ENCODE results near the gene MINDY4.

The MINDY4 gene

DNA sequence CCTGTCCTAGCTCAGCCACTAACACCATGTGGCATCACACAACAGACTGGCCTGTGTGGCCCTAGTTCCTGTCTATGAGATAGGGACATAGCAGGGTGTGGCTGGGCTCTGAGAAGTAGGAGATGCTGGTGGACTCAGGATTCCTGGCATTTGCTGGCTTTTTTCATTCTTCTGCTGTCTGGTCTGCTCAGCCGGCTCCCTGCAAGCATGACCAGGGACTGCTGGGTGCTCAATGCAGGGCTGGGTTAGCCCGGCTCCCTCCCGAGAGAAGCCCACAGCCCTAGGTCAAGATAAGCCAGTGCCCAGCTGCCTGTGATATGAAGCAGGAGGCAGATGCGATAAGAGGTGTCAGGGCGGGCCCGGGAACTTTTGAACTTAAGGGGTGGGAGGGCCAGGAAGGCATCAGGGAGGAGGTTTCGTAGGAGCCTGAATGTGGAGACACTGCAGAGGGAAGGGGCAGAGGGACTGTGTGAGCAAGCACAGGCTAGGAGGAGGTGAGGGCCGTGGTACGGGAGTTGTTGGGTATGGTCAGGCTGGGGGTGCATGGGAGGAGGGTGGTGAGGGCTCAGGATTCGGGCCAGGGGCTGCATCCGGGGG is 143.9 kb downstream of the MINDY4 start:
- DNase-seq (ENCODE audit: low read depth, low spot score), result no peak
- H3K4me3 ChIP-seq (ENCODE audit: low read length), result no peak overlapping the region

DNA sequence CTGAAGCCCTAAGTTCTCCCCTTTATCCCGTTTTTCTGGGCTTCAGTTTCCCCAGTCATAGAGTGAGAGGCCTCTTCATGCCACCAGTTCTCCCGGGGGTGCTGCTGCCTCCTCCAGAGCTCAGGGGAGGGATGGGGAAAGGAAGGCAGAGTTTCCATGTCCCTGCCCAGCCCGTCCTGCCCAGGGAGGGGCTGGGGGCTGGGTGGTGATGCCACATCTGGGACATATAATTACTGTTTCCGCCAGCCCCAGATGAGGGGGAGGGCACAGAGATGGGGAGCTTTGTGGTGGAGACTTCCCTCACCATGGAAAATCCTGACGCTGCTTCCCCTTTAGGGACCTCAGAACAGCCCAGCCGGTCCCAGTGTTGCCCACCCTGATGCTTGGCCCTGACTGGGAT is 144.5 kb downstream of the MINDY4 start:
- DNase-seq (ENCODE audit: low read depth, low spot score), result no peak
- H3K4me3 ChIP-seq (ENCODE audit: low read length), result no peak overlapping the region

DNA sequence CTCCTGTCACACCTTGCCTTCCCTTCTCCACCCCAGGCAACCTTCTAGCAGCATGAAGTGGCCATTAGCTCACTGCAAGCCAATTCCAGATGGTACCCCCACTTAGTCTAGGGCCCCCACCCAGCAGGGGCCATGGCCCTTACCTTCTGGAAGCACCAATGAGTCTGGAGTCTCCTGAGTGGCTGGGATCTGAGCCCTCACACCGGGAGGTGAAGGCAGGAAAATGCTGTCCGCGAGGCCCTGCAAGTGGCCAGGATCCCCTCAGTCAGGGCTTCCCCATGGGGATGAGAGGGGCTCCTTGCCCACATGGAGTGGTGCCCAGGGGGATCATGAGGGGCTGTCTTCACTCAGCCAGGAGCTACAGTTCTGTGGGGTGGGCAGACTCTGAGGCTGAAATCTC is 145.0 kb downstream of the MINDY4 start:
- no peak for DNase-seq (ENCODE audit: low read depth, low spot score)
- no peak overlapping the region for H3K4me3 ChIP-seq (ENCODE audit: low read length)

DNA sequence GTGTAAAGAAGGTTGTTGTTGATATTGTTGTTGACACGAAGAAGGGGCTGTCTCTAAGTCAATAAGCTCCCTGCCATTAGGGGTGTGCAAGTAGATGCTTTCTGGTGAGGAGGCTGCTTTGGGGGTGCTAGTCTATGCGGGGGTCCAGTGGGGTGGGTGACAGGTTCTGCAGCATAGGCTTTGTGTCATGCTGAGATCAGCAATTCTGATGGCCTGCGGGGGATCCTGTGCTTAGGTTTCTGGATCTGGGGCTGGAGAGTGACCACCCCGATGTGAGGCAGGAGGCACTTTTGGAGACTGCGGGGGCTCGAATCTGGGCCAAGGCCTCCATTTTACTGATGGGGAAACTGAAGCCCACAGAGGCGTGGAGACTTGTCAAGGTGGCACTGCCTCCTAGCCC is 145.6 kb downstream of the MINDY4 start:
- DNase-seq (ENCODE audit: low read depth, low spot score), result no peak

DNA sequence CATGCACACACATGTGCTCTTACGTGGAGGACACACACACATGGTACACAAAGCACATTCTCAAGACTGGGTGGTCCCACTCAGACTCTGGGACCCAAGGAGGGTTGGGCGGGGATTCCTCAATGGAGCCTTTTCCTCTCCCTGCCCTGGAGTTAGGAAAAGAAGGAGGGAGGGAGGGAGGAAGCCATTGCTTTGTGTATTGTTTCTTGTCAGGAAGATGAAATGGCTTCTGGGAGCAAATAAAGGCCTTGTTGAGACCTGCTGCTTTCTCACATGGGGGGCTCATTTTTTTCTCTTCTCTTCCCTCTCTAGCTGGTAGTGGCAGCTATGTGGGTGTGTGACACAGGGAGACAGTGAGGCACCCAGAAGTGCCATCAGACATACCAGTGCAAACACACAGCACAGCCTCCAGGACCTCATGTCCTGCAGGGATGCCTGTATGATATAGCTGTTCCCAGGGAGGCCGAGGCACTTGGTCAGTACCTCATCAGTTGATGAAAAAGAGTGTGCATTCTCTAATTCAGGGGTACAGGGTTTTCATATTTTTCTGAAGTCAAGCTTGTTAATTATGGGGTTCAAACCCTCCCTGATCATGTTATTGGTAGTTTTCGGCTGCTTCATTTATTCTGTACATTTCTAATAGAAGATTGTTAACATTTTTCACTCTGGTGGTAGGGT is 146.1 kb downstream of the MINDY4 start:
- H3K4me3 ChIP-seq (ENCODE audit: low read length), result no peak overlapping the region
- DNase-seq (ENCODE audit: low read depth, low spot score), result no peak

More for the DNA sequence above, 145.6 kb downstream of the MINDY4 start:
- no peak overlapping the region for H3K4me3 ChIP-seq (ENCODE audit: low read length)

DNA sequence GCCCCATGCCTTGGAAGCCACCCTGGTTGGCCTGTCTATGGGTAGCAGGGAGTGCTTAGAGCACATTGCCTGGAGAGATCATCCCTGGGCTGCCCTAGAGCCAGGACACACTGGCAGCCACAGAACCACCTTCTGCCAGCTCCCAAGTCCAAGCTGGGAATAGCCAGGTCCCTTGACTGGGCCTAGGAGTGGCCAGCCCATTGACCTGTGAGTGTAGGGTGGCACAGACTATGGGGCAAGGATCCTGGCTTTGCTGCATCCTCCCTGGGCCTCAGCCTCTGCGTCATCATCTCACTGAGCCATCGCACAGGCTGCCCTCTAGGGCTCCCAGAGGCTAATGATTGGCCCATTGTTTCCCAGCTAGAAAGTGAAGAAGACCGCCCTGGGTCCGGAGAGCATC is 147.5 kb downstream of the MINDY4 start:
- no peak for DNase-seq (ENCODE audit: low read depth, low spot score)
- H3K4me3 ChIP-seq (ENCODE audit: low read length), result no peak overlapping the region

DNA sequence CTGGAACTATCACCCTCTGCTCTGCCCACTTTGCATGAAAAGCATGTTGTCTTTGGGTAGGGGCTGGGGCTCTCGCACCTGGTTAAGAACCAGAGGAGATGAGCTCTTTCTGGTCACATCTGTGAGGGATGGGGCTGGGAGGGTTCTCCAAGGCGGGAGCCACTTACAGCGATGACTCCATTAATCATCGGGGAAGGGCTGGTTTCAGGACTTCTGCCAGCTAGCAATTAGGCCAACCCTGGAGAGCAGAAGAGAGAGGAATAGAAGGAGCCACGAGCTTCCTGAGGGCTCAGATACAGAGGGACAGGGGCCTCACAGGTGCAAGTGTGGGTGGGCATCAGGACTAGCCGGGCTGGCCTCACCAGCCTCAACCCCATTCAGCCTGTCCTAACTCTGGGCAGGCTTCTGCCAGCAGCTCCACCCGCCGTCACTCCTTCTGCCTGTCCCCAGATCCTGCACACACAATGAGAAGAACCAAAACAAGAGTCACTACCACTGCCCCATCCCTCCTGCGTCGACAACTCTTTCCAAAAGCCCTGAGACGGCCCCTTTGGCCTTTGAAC is 148.9 kb downstream of the MINDY4 start:
- no peak for DNase-seq (ENCODE audit: low read depth, low spot score)

DNA sequence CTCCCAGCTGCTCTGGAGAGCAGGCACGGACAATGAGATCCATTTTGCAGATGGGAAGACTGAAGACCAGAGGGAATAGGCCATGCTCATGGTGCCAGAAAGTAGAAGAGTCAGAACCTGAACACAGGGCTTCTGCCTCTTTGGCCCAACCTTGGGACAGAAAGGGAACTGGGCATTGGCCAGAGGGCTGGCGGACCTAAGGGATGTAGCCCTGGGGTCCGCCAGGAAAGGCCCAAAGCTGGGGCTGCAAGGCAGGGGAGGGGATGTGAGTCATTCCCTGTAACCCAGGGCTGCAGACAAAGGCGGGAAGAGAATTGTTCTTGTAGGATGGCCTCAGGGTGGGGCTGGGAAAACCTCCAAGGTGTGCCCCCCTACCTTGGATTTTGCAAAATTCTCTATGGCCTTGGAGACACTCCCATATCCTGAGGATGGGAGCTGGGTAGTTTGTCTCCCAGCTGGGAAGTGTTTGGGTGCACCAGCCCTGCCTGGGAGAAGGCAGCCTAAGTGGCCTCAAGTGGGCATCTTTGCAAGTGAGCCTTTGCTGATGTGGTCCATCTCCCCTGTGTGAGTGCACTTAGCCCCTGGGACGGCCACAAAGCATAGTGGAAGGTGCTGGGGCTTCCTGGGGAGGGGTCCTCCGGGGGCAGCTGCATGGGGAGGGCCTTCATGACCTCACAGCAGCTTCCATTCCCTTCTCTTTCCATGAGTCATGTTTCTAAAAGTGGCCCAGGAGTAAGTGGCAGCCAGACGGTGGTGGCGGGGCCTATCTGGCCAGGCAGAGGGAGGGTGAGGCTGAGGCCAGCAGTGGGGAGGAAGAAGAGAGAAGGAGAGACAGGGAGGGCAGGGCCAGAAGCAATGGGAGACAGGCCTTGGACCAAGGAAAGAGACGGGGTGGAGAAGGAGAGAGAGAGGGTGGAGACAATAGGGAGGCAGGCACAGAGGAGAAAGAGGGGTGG is 149.6 kb downstream of the MINDY4 start:
- H3K4me3 ChIP-seq (ENCODE audit: low read length), result no peak overlapping the region
- DNase-seq (ENCODE audit: low read depth, low spot score), result no peak

More for the DNA sequence above, 148.9 kb downstream of the MINDY4 start:
- no peak overlapping the region for H3K4me3 ChIP-seq (ENCODE audit: low read length)

DNA sequence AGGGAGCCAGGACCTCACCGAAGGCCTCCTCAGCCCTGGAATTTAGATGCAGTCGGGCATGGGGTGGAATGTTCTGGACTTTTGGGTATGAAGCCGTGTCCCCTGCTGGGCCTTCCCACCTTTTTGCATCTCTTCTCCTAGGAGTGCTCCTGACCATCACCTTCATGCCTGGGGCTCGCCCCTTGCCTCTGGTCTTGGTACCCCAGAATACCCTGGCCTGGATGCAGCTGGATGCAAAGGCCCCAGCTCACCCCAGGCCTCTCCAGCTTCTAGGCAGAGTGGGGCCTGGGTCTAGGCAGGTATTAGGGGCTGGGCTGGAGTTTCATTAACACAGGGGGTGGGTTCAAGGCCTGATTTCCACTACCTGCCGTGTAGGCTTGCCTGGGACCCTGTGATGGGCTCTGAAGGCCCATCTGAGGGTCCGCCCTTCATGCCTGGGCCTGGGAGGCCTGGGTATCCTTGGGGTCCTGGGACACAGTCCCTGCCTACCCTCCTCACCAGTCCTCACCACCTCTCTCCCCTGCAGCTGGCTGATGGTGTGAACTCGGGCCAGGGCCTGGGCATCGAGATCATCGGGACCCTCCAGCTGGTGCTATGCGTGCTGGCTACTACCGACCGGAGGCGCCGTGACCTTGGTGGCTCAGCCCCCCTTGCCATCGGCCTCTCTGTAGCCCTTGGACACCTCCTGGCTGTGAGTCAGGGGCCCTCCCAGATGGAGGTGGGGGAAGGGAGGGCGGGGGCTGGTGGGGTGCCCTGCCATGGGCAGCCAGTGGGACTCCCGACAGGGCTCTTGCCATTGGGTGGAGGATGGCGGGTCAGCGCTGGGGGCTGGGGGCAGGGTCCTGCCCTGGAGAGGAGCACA is 150.6 kb downstream of the MINDY4 start:
- H3K4me3 ChIP-seq (ENCODE audit: low read length), result no peak overlapping the region
- no peak for DNase-seq (ENCODE audit: low read depth, low spot score)

DNA sequence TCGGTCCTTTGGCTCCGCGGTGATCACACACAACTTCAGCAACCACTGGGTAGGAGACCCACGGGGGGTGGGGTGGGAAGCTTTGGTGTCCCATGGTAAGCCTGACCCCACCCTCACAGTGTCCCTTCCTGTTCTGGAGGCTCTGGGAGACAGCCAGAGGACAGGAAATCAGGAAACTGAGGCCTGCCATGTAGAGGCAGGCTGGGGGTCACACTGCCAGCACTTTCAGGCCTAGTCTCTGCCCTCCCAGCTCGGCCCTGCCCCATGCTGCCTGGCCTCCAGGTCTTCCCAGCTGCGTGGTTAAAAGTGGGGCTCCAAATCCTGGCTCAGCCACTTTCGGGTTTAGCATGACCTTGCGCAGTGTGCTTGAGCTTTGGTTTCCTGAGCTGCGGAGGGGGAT is 151.4 kb downstream of the MINDY4 start:
- DNase-seq (ENCODE audit: low read depth, low spot score), result no peak
- no peak overlapping the region for H3K4me3 ChIP-seq (ENCODE audit: low read length)

DNA sequence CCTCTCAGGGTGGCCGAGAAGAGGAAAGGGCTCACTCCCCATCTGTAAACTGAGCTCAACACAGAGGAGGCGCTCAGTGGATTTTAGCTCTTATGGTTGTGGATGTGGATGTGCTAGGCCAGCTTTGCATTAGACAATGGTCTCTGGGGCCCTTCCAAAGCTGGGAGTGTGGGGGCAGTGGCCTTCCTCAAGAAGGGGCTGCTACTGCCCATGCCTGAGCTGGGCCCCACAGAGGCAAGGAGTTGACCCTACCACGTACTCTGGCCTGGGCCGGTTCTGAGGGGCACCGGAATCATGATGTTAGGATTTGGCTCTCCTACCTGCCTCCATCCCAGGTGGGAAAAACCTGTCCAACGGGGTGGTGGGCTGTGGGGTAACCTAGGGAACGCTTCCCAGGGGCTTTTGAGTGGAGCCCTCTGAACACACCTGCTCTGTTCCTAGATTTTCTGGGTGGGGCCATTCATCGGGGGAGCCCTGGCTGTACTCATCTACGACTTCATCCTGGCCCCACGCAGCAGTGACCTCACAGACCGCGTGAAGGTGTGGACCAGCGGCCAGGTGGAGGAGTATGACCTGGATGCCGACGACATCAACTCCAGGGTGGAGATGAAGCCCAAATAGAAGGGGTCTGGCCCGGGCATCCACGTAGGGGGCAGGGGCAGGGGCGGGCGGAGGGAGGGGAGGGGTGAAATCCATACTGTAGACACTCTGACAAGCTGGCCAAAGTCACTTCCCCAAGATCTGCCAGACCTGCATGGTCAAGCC is 152.0 kb downstream of the MINDY4 start:
- no peak overlapping the region for H3K4me3 ChIP-seq (ENCODE audit: low read length)
- DNase-seq (ENCODE audit: low read depth, low spot score), result no peak

DNA sequence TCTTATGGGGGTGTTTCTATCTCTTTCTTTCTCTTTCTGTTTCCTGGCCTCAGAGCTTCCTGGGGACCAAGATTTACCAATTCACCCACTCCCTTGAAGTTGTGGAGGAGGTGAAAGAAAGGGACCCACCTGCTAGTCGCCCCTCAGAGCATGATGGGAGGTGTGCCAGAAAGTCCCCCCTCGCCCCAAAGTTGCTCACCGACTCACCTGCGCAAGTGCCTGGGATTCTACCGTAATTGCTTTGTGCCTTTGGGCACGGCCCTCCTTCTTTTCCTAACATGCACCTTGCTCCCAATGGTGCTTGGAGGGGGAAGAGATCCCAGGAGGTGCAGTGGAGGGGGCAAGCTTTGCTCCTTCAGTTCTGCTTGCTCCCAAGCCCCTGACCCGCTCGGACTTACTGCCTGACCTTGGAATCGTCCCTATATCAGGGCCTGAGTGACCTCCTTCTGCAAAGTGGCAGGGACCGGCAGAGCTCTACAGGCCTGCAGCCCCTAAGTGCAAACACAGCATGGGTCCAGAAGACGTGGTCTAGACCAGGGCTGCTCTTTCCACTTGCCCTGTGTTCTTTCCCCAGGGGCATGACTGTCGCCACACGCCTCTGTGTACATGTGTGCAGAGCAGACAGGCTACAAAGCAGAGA is 152.7 kb downstream of the MINDY4 start:
- DNase-seq (ENCODE audit: low read depth, low spot score), result no peak
- no peak overlapping the region for H3K4me3 ChIP-seq (ENCODE audit: low read length)

DNA sequence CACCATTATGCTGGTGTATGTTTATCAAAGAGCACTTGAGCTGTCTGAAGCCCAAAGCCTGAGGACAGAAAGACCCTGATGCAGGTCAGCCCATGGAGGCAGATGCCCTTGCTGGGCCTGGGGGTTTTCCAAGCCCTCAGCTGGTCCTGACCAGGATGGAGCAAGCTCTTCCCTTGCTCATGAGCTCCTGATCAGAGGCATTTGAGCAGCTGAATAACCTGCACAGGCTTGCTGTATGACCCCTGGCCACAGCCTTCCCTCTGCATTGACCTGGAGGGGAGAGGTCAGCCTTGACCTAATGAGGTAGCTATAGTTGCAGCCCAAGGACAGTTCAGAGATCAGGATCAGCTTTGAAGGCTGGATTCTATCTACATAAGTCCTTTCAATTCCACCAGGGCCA is 153.4 kb downstream of the MINDY4 start:
- no peak for DNase-seq (ENCODE audit: low read depth, low spot score)
- no peak overlapping the region for H3K4me3 ChIP-seq (ENCODE audit: low read length)

DNA sequence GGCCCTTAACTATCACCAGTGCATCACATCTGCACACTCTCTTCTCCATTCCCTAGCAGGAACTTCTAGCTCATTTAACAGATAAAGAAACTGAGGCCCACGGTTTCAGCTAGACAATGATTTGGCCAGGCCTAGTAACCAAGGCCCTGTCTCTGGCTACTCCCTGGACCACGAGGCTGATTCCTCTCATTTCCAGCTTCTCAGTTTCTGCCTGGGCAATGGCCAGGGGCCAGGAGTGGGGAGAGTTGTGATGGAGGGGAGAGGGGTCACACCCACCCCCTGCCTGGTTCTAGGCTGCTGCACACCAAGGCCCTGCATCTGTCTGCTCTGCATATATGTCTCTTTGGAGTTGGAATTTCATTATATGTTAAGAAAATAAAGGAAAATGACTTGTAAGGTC is 153.9 kb downstream of the MINDY4 start:
- no peak for DNase-seq (ENCODE audit: low read depth, low spot score)

DNA sequence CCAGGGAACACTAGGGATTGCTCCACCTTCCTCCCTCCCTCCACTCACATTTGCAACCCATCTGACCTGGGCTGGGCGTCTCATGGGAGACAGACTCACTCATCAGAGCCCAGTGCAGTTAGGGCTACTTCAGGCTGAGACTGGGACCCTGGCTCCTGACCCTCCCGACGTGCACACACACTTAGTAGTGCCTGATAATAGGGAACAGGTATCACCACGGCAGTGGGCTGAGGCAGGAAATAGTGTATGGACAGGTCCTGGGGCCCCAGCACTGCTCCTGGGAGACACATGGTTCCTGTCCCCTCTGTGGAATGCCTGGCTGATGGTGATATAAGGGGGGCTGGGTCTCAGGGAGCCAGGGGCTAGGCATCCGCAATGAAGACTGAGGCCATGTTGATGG is 154.7 kb downstream of the MINDY4 start:
- no peak for DNase-seq (ENCODE audit: low read depth, low spot score)
- no peak overlapping the region for H3K4me3 ChIP-seq (ENCODE audit: low read length)

More for the DNA sequence above, 153.9 kb downstream of the MINDY4 start:
- H3K4me3 ChIP-seq (ENCODE audit: low read length), result no peak overlapping the region

DNA sequence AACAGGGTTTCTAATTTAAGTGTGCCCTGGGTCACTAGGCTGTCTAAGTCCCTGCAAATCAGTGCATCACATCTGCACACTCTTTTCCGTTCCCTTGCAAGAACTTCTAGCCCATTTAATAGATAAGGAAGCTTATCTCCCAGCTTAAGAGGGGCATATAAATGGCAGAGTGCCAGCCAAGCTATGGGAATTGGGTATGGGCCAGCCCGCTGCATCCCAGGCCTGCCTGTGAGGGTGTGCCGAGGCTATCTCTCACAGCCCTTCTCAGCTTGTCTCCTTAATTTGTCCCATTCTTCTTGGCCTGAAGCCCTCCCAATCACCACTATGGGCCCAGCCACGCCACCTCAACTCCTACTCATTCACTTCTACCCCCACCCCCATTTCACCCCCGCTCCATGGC is 155.1 kb downstream of the MINDY4 start:
- no peak for DNase-seq (ENCODE audit: low read depth, low spot score)
- no peak overlapping the region for H3K4me3 ChIP-seq (ENCODE audit: low read length)

DNA sequence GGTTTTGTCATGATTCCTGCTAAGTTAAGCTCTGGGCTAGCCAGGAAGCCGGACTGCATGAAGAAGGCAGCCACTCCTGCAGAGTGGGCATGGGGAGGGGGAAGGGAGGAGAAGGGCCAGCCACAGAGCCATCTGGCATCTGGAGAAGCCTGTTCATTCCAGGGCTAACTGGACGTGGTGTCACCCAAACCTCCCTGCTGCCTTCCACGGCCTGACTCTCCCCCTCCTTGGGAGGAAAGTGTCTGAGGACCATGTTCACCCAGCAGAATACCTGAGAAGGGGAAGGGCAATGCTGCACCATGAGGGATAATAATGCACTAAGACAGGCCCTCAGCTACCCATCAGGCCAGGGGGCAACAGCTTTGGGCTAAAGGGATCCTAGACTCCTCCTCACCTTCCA is 155.8 kb downstream of the MINDY4 start:
- no peak overlapping the region for H3K4me3 ChIP-seq (ENCODE audit: low read length)
- no peak for DNase-seq (ENCODE audit: low read depth, low spot score)

DNA sequence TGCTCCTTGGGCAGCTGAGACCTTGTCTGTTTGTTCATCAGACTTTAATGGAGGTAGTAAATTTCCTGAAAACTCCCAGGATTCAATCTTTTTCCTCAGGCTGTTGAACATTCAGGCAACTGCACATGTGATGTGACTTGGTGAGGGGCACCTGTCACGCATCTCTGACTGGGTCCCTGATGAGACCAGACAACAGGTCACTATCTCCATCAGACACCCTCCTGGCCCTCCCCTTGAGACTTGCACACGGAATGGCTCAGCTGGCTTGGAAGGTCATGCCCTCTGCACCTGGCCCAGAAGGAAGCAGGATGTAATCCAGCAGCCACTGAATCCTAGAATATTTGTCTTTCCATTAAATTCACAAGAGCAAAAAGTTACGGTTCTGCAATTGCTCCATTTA is 156.3 kb downstream of the MINDY4 start:
- no peak overlapping the region for H3K4me3 ChIP-seq (ENCODE audit: low read length)
- DNase-seq (ENCODE audit: low read depth, low spot score), result no peak
